Skeletal muscle tissue (tissue), 4 donors: ENCODE measurements around the gene SHH. TPM values are rescaled to one million over a fixed set of nuclear protein-coding genes. Genes with fewer than 3 reads are reported as not detected.

ENCODE experiments used
- H3K27ac ChIP-seq: one replicate; pipeline ENCODE4 v1.7.0; 2013; ENCODE audit warnings: mild to moderate bottlenecking, low read depth, low read length, inconsistent platforms
- H3K27me3 ChIP-seq, 3 donors: one replicate each; pipeline ENCODE4 v1.7.0; 2013; ENCODE audit warnings: low read length in 3 of 3; ENCODE audit not compliant: control insufficient read depth in 3 of 3, insufficient read depth in 3 of 3
- H3K36me3 ChIP-seq, 3 donors: one replicate each; pipeline ENCODE4 v1.7.0; 2013; ENCODE audit warnings: low read length in 3 of 3; ENCODE audit not compliant: control insufficient read depth in 3 of 3, insufficient read depth in 3 of 3
- H3K4me1 ChIP-seq, 3 donors: one replicate each; pipeline ENCODE4 v1.7.0; 2013; ENCODE audit warnings: low read length in 3 of 3, mild to moderate bottlenecking in 3 of 3; ENCODE audit not compliant: control insufficient read depth in 3 of 3, insufficient read depth in 3 of 3
- H3K4me3 ChIP-seq, 3 donors: one replicate each; pipeline ENCODE4 v1.7.0; 2013; ENCODE audit warnings: low read length in 3 of 3
- H3K9ac ChIP-seq, 3 donors: one replicate each; pipeline ENCODE4 v1.7.0; 2013; ENCODE audit warnings: low read length in 3 of 3, mild to moderate bottlenecking in 3 of 3, moderate library complexity in 2 of 3, low read depth in 1 of 3
- H3K9me3 ChIP-seq, 3 donors: one replicate each; pipeline ENCODE4 v1.7.0; 2013; ENCODE audit warnings: low read length in 3 of 3; ENCODE audit not compliant: control insufficient read depth in 3 of 3
- total RNA-seq: library from RNA; depleted of rRNA; stranded (reverse); fragments of >200 nt; gene quantifications from one replicate; pipeline ENCODE4 v1.2.3, GENCODE V29; 2014
- donor health status: Osteomylitis.

Gene SHH
- total RNA-seq, 1 donor from 2014 or later, result not detected

DNA sequence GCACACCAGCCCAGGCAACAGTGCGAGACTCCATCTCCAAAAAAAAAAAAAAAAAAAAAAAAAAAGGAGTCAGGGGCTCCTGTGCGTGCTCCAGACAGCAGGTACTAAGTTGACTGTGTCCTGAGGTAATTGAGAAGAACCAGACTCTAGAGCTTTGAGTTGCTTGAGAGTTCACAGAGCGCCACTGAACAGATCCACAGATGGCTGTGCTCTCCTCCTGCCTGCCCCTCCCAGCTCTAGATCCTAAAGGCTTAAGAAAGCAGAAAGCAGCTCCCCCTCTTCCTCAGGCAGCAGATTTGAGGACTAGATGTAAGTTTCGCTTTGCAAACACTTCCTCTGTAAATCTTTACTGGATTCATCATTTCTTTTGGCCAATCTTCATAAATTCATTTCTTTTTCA lies 38.7 kb downstream of the SHH start:
- Histone ChIP-seq H3K9ac (no peak overlapping the region), H3K27ac (no peak overlapping the region), H3K4me3 (no peak overlapping the region), H3K27me3 (no peaks in the 10 kb centered on the region), H3K4me1 (no peaks in the 10 kb centered on the region), H3K36me3 (peaks cover 36 to 54% (median 54%) of the 10 kb centered on the region in 3 donors), H3K9me3 (no peaks in the 10 kb centered on the region)

GRCh38 chr7:155770241-155770640 lies 42.0 kb downstream of the SHH start:
- Histone ChIP-seq H3K4me1 (no peaks in the 10 kb centered on the region), H3K27ac (no peak overlapping the region), H3K9ac (no peak overlapping the region), H3K36me3 (peaks cover 43 to 55% (median 49%) of the 10 kb centered on the region in 3 donors), H3K9me3 (no peaks in the 10 kb centered on the region), H3K4me3 (no peak overlapping the region), H3K27me3 (no peaks in the 10 kb centered on the region)

- H3K27me3 ChIP-seq, result no peaks in the 10 kb centered on the region
- H3K4me3 ChIP-seq, result no peak overlapping the region
- H3K9ac ChIP-seq, result no peak overlapping the region
- no peaks in the 10 kb centered on the region for H3K4me1 ChIP-seq
- peaks cover 38 to 53% (median 49%) of the 10 kb centered on the region in 3 donors for H3K36me3 ChIP-seq
- H3K27ac ChIP-seq, result no peak overlapping the region
- no peaks in the 10 kb centered on the region for H3K9me3 ChIP-seq
These were observed 42.6 kb downstream of the SHH start for GRCh38 chr7:155769701-155770100.

GRCh38 chr7:155766966-155767916 lies 45.0 kb downstream of the SHH start:
- Histone ChIP-seq H3K36me3 (peaks cover 44 to 53% (median 53%) of the 10 kb centered on the region in 3 donors), H3K4me3 (no peak overlapping the region), H3K9ac (no peak overlapping the region), H3K4me1 (peaks cover 6 to 15% (median 8%) of the 10 kb centered on the region in 3 donors), H3K9me3 (no peaks in the 10 kb centered on the region), H3K27me3 (no peaks in the 10 kb centered on the region), H3K27ac (no peak overlapping the region)

GRCh38 chr7:155766386-155766785 lies 45.9 kb downstream of the SHH start:
- Histone ChIP-seq H3K9me3 (no peaks in the 10 kb centered on the region), H3K9ac (no peak overlapping the region), H3K27me3 (no peaks in the 10 kb centered on the region), H3K4me3 (no peak overlapping the region), H3K27ac (no peak overlapping the region), H3K4me1 (peaks cover 6 to 21% (median 13%) of the 10 kb centered on the region in 3 donors), H3K36me3 (peaks cover 44 to 53% (median 50%) of the 10 kb centered on the region in 3 donors)

- peaks cover 6 to 21% (median 13%) of the 10 kb centered on the region in 3 donors for H3K4me1 ChIP-seq
- no peak overlapping the region for H3K4me3 ChIP-seq
These were observed 46.8 kb downstream of the SHH start for GRCh38 chr7:155765458-155765857.

GRCh38 chr7:155764438-155764793 lies 47.8 kb downstream of the SHH start:
- Histone ChIP-seq H3K9me3 (no peaks in the 10 kb centered on the region), H3K4me1 (peaks cover 6 to 21% (median 15%) of the 10 kb centered on the region in 3 donors), H3K9ac (no peak overlapping the region), H3K4me3 (no peak overlapping the region), H3K36me3 (peaks cover 36 to 42% (median 37%) of the 10 kb centered on the region in 3 donors), H3K27me3 (no peaks in the 10 kb centered on the region), H3K27ac (no peak overlapping the region)

More at GRCh38 chr7:155765458-155765857, 46.8 kb downstream of the SHH start:
- no peak overlapping the region for H3K9ac ChIP-seq
- no peaks in the 10 kb centered on the region for H3K9me3 ChIP-seq
- no peaks in the 10 kb centered on the region for H3K27me3 ChIP-seq
- H3K27ac ChIP-seq, result no peak overlapping the region
- H3K36me3 ChIP-seq, result peaks cover 43 to 50% (median 44%) of the 10 kb centered on the region in 3 donors

DNA sequence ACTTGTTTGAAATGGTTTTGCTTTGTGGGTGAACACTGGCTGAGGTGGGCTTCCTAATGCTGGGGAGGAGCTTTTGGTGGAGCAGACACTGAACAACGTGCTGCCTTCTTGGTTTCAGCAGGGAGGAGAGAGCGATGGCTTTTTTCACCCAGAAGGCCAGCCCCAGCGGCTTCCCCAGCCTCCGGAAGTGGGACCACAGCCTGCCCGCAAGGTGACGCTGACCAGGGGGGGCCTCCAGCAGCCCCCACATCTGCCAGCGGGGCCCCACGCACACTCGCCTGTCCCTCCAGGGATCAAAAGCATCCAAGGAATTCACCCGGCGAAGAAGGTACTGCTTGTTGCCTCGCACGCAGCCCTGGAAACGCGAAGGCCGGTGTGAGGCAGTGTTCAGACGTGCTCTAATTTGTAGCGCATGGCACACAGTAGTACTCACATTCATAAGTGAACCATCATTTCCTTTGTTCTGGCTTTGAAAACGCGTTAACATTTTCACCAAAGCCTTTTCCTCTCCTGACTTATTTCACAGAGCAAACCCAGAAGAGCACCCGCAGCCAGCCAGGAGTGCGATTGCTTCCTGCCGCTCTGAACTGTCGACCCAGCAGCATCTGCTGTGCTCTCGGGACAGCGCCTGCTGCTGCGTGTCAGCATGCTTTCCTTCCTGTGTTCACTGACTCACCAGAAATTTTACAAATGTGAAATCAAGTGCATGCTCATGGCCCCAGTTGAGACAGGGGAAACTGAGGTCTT lies 48.4 kb downstream of the SHH start:
- Histone ChIP-seq H3K9me3 (no peaks in the 10 kb centered on the region), H3K27ac (peak overlapping the region; percentile 9), H3K4me1 (peaks cover 6 to 21% (median 15%) of the 10 kb centered on the region in 3 donors), H3K9ac (no peak overlapping the region), H3K27me3 (no peaks in the 10 kb centered on the region), H3K36me3 (peaks cover 32 to 38% (median 37%) of the 10 kb centered on the region in 3 donors), H3K4me3 (no peak overlapping the region)

DNA sequence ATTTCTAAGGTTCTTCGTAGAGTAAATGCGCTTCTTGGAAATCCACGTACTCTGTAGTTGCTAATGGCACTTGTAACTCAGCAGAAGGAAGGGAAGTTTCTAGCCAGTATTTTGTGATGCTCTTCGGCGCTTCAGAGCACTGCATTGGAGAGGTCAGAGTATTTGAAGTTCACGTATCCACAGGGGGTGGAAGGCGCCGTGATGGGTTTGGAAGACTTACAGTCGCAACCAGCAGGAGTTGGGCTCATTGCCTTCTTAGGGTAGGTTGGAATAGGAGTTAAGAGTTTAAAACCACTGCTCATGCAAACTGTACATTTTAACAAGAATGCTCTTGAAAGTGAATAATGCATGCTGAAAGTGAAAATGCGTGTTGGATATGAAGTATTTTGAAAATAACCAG lies 49.1 kb downstream of the SHH start:
- Histone ChIP-seq H3K36me3 (peaks cover 31 to 37% (median 37%) of the 10 kb centered on the region in 3 donors), H3K9me3 (no peaks in the 10 kb centered on the region), H3K9ac (no peak overlapping the region), H3K27me3 (no peaks in the 10 kb centered on the region), H3K27ac (no peak overlapping the region), H3K4me3 (no peak overlapping the region), H3K4me1 (peaks cover 6 to 21% (median 15%) of the 10 kb centered on the region in 3 donors)
